WTC11 (cell line): ENCODE results near the gene CCDC77. TPM values are rescaled to one million over a fixed set of nuclear protein-coding genes. Genes with fewer than 3 reads are reported as not detected.

Source experiments
- ATAC-seq: fragments of 200-7000 bp; cut with Tn5 transposase; 2 replicates; pipeline ENCODE4 v1.10.0; 2021; ENCODE audit warnings: mild to moderate bottlenecking, moderate library complexity
- CTCF ChIA-PET: fragments of 300-600 bp; sonication (Branson Sonifier 250); formaldehyde crosslinking; loops from one replicate; lab custom pipeline; 2021; ENCODE audit warnings: antibody characterized with exemption; lab: Charles Lee
- POLR2A ChIA-PET: fragments of 350-600 bp; sonication (Branson Sonifier 250); formaldehyde crosslinking; loops from one replicate; lab custom pipeline; 2021; ENCODE audit warnings: antibody characterized with exemption; lab: Charles Lee
- DNase-seq: peaks from one replicate; pipeline ENCODE4 v3.0.0; 2021; ENCODE audit warnings: low spot score
- H3K27ac Mint-ChIP-seq: 2 replicates; pipeline ENCODE4 v1.8.0; 2021; ENCODE audit warnings: mixed read lengths
- H3K27me3 Mint-ChIP-seq: 2 replicates; pipeline ENCODE4 v1.8.0; 2021; ENCODE audit warnings: low read depth, mild to moderate bottlenecking, moderate library complexity, mixed read lengths
- H3K36me3 Mint-ChIP-seq: 2 replicates; pipeline ENCODE4 v1.8.0; 2021; ENCODE audit warnings: mixed read lengths
- H3K4me1 Mint-ChIP-seq: 2 replicates; pipeline ENCODE4 v1.8.0; 2022; ENCODE audit warnings: mixed read lengths
- H3K4me3 Mint-ChIP-seq: 2 replicates; pipeline ENCODE4 v1.8.0; 2021; ENCODE audit warnings: mild to moderate bottlenecking, moderate library complexity, mixed read lengths
- H3K9me3 Mint-ChIP-seq: 2 replicates; pipeline ENCODE4 v1.8.0; 2021; ENCODE audit warnings: mixed read lengths
- ATF1 ChIP-seq: sonication (generic); formaldehyde crosslinking; IDR thresholded peaks from 2 replicates; pipeline ENCODE4 v1.8.1; 2023; ENCODE audit warnings: mild to moderate bottlenecking, moderate library complexity, missing genetic modification reagents
- ATF2 ChIP-seq: sonication (generic); formaldehyde crosslinking; IDR thresholded peaks from 2 replicates; pipeline ENCODE4 v1.8.1; 2022; ENCODE audit warnings: low read depth, missing genetic modification reagents, borderline replicate concordance
- E2F4 ChIP-seq: sonication (generic); formaldehyde crosslinking; IDR thresholded peaks from 2 replicates; pipeline ENCODE4 v1.8.1; 2022; ENCODE audit warnings: low read depth, mild to moderate bottlenecking, moderate library complexity, missing genetic modification reagents, borderline replicate concordance
- ETV6 ChIP-seq: sonication (generic); formaldehyde crosslinking; IDR thresholded peaks from 2 replicates; pipeline ENCODE4 v1.8.1; 2022; ENCODE audit warnings: mild to moderate bottlenecking, missing genetic modification reagents
- FOXK1 ChIP-seq: sonication (generic); formaldehyde crosslinking; IDR thresholded peaks from 2 replicates; pipeline ENCODE4 v1.8.0; 2022; ENCODE audit warnings: mild to moderate bottlenecking, moderate library complexity, missing genetic modification reagents
- JAZF1 ChIP-seq: fragments of 250-450 bp; sonication (Bioruptor Pico); IDR thresholded peaks from 2 replicates; pipeline ENCODE4 v1.9.0; 2021; ENCODE audit warnings: moderate library complexity, mild to moderate bottlenecking, inconsistent platforms
- NFE2L1 ChIP-seq: sonication (generic); formaldehyde crosslinking; IDR thresholded peaks from 2 replicates; pipeline ENCODE4 v1.8.1; 2023; ENCODE audit warnings: missing genetic modification reagents
- PREB ChIP-seq: sonication (generic); formaldehyde crosslinking; IDR thresholded peaks from 2 replicates; pipeline ENCODE4 v1.8.1; 2022; ENCODE audit warnings: mild to moderate bottlenecking, missing genetic modification reagents, moderate library complexity, borderline replicate concordance
- RORB ChIP-seq: fragments of 250-450 bp; sonication (Bioruptor Pico); IDR thresholded peaks from 2 replicates; pipeline ENCODE4 v1.9.0; 2021; ENCODE audit warnings: mild to moderate bottlenecking
- SMAD4 ChIP-seq: sonication (generic); formaldehyde crosslinking; IDR thresholded peaks from 2 replicates; pipeline ENCODE4 v1.8.0; 2022; ENCODE audit warnings: mild to moderate bottlenecking, missing genetic modification reagents
- TP53 ChIP-seq: sonication (generic); formaldehyde crosslinking; IDR thresholded peaks from 2 replicates; pipeline ENCODE4 v1.8.1; 2023; ENCODE audit warnings: mild to moderate bottlenecking, missing genetic modification reagents
- USF1 ChIP-seq: sonication (generic); formaldehyde crosslinking; IDR thresholded peaks from 2 replicates; pipeline ENCODE4 v1.8.0; 2022; ENCODE audit warnings: mild to moderate bottlenecking, missing genetic modification reagents
- ZNF396 ChIP-seq: fragments of 250-450 bp; sonication (Bioruptor Pico); IDR thresholded peaks from 2 replicates; pipeline ENCODE4 v1.8.0; 2021; ENCODE audit warnings: mild to moderate bottlenecking, moderate library complexity, borderline replicate concordance
- ZNF416 ChIP-seq: fragments of 250-450 bp; sonication (Bioruptor Pico); IDR thresholded peaks from 2 replicates; pipeline ENCODE4 v1.9.0; 2021; ENCODE audit warnings: mild to moderate bottlenecking, inconsistent platforms
- ZNF425 ChIP-seq: fragments of 250-450 bp; sonication (Bioruptor Pico); conservative IDR thresholded peaks from 2 replicates; pipeline ENCODE4 v1.9.0; 2021; ENCODE audit warnings: mild to moderate bottlenecking
- total RNA-seq: library from RNA; stranded (reverse); gene quantifications from 3 replicates; pipeline ENCODE4 v1.2.3, GENCODE V29; 2021
- TF ChIP-seq, protein P1 (sequence below): sonication (generic); formaldehyde crosslinking; conservative IDR thresholded peaks from 2 replicates; pipeline ENCODE4 v1.8.1; 2023; ENCODE audit warnings: mild to moderate bottlenecking, low read depth, missing genetic modification reagents, moderate library complexity
- TF ChIP-seq, protein P2 (sequence below): sonication (generic); formaldehyde crosslinking; IDR thresholded peaks from 2 replicates; pipeline ENCODE4 v1.8.0; 2022; ENCODE audit warnings: missing genetic modification reagents

CCDC77 gene
- total RNA-seq, 1 experiment from 2014 or later = 24.2 TPM

GRCh38 chr12:455821-456220 lies 54.4 kb downstream of the CCDC77 start:
- peaks cover 40% of the 10 kb centered on the region for H3K27me3 Mint-ChIP-seq
- TF ChIP-seq NFE2L1 (CRISPR knock-in tag) (no peak), ATF2 (no peak), E2F4 (CRISPR knock-in tag) (no peak), ZNF425 (CRISPR knock-in tag) (no peak), USF1 (CRISPR knock-in tag) (no peak), TP53 (CRISPR knock-in tag) (no peak), ZNF396 (CRISPR knock-in tag) (no peak), PREB (no peak), FOXK1 (CRISPR knock-in tag) (no peak), SMAD4 (no peak), ETV6 (no peak), ATF1 (CRISPR knock-in tag) (no peak), RORB (no peak), ZNF416 (CRISPR knock-in tag) (no peak), JAZF1 (CRISPR knock-in tag) (no peak)
- TF ChIP-seq, protein P1, sequence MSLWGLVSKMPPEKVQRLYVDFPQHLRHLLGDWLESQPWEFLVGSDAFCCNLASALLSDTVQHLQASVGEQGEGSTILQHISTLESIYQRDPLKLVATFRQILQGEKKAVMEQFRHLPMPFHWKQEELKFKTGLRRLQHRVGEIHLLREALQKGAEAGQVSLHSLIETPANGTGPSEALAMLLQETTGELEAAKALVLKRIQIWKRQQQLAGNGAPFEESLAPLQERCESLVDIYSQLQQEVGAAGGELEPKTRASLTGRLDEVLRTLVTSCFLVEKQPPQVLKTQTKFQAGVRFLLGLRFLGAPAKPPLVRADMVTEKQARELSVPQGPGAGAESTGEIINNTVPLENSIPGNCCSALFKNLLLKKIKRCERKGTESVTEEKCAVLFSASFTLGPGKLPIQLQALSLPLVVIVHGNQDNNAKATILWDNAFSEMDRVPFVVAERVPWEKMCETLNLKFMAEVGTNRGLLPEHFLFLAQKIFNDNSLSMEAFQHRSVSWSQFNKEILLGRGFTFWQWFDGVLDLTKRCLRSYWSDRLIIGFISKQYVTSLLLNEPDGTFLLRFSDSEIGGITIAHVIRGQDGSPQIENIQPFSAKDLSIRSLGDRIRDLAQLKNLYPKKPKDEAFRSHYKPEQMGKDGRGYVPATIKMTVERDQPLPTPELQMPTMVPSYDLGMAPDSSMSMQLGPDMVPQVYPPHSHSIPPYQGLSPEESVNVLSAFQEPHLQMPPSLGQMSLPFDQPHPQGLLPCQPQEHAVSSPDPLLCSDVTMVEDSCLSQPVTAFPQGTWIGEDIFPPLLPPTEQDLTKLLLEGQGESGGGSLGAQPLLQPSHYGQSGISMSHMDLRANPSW (CRISPR knock-in tag) = no peak
- TF ChIP-seq, protein P2, sequence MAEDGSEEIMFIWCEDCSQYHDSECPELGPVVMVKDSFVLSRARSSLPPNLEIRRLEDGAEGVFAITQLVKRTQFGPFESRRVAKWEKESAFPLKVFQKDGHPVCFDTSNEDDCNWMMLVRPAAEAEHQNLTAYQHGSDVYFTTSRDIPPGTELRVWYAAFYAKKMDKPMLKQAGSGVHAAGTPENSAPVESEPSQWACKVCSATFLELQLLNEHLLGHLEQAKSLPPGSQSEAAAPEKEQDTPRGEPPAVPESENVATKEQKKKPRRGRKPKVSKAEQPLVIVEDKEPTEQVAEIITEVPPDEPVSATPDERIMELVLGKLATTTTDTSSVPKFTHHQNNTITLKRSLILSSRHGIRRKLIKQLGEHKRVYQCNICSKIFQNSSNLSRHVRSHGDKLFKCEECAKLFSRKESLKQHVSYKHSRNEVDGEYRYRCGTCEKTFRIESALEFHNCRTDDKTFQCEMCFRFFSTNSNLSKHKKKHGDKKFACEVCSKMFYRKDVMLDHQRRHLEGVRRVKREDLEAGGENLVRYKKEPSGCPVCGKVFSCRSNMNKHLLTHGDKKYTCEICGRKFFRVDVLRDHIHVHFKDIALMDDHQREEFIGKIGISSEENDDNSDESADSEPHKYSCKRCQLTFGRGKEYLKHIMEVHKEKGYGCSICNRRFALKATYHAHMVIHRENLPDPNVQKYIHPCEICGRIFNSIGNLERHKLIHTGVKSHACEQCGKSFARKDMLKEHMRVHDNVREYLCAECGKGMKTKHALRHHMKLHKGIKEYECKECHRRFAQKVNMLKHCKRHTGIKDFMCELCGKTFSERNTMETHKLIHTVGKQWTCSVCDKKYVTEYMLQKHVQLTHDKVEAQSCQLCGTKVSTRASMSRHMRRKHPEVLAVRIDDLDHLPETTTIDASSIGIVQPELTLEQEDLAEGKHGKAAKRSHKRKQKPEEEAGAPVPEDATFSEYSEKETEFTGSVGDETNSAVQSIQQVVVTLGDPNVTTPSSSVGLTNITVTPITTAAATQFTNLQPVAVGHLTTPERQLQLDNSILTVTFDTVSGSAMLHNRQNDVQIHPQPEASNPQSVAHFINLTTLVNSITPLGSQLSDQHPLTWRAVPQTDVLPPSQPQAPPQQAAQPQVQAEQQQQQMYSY (CRISPR knock-in tag) = no peak
- peaks cover 21% of the 10 kb centered on the region for H3K9me3 Mint-ChIP-seq
- H3K4me1 Mint-ChIP-seq = peaks cover 6% of the 10 kb centered on the region; the same call in 1 of the 2 replicates
- CTCF ChIA-PET = interaction anchor here (0.6 to 2.4 kb wide), 4 partner anchors 13 to 213 kb away, joined by 3 to 14 read pairs (median 6); no protein-coding TSS in a partner anchor
- H3K4me3 Mint-ChIP-seq = no peak overlapping the region
- peaks cover 21% of the 10 kb centered on the region for H3K36me3 Mint-ChIP-seq
- ATAC-seq (no peak), DNase-seq (no peak)
- POLR2A ChIA-PET = no interaction called here
- no peak overlapping the region for H3K27ac Mint-ChIP-seq
